ENCODE results near the gene MARK3. TPM values are rescaled to one million over a fixed set of nuclear protein-coding genes. Genes with fewer than 3 reads are reported as not detected.

The MARK3 gene
- total and polyA plus RNA-seq, 2 of the 13 experiments (the other 11 are each of a cell fraction or from before 2014, with no cell fraction given): 47.7 to 56.6 TPM

DNA sequence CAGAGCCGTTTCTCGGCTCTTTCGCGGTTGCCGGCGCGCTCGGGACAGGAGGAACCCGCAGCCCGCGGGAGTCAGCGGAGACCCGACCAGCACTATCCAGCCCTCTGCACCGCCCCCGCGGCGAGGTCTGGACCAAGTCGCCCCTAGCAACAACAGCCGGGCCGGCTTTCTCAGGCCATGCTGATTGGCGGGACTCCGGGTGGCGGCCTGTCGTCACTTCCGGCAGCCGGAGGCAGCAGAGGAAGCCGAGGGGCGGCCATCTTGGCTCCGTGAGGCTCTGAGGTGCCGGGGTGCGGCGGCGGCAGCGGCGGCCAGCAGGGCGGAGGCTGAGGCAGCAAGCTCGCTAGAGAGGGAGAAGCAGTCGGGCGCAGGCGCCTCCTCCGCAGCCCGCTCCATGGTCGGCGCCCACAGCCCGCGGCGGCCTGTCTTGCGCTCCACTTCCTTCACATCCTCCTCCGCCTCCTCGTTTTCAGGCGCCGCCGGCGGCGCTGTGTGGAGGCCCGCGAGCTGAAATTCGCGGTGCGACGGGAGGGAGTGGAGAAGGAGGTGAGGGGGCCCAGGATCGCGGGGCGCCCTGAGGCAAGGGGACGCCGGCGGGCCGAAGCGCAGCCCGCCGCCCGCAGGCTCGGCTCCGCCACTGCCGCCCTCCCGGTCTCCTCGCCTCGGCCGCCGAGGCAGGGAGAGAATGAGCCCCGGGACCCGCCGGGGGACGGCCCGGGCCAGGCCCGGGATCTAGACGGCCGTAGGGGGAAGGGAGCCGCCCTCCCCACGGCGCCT, at the start of gene MARK3 (continued):
- TF ChIP-seq ZNF33A (CRISPR knock-in tag; IDR thresholded peaks at IDR 0.05; ENCODE audit: borderline replicate concordance): no peak
- TF ChIP-seq HOXA3 (CRISPR knock-in tag; IDR thresholded peaks at IDR 0.05): peak; percentile 93
- TF ChIP-seq, protein P1, sequence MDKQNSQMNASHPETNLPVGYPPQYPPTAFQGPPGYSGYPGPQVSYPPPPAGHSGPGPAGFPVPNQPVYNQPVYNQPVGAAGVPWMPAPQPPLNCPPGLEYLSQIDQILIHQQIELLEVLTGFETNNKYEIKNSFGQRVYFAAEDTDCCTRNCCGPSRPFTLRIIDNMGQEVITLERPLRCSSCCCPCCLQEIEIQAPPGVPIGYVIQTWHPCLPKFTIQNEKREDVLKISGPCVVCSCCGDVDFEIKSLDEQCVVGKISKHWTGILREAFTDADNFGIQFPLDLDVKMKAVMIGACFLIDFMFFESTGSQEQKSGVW (CRISPR knock-in tag; IDR thresholded peaks at IDR 0.05; ENCODE audit: borderline replicate concordance): no peak
- TF ChIP-seq ZNF549 (CRISPR knock-in tag; IDR thresholded peaks at IDR 0.05): no peak
- TF ChIP-seq THAP11 (CRISPR knock-in tag; IDR thresholded peaks at IDR 0.05): peak; percentile 81
- TF ChIP-seq, protein P2, sequence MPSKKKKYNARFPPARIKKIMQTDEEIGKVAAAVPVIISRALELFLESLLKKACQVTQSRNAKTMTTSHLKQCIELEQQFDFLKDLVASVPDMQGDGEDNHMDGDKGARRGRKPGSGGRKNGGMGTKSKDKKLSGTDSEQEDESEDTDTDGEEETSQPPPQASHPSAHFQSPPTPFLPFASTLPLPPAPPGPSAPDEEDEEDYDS (CRISPR knock-in tag; IDR thresholded peaks at IDR 0.05): peak; percentile 55
- TF ChIP-seq MATR3 (CRISPR knock-in tag; IDR thresholded peaks at IDR 0.05): no peak
- no peak for TF ChIP-seq RCOR2 (CRISPR knock-in tag; IDR thresholded peaks at IDR 0.05)
- no peak for TF ChIP-seq RORA (CRISPR knock-in tag; IDR thresholded peaks at IDR 0.05)
- TF ChIP-seq ZNF607 (CRISPR knock-in tag; IDR thresholded peaks at IDR 0.05; ENCODE audit: borderline replicate concordance): peak; percentile 65; the same call in 1 of the 2 replicates
- TF ChIP-seq TARDBP (CRISPR knock-in tag; IDR thresholded peaks at IDR 0.05): no peak
- TF ChIP-seq NONO (IDR thresholded peaks at IDR 0.05): no peak
- peak; percentile 71 for TF ChIP-seq NONO (CRISPR knock-in tag; conservative IDR thresholded peaks at IDR 0.05)
- TF ChIP-seq NPAS2 (CRISPR knock-in tag; IDR thresholded peaks at IDR 0.05; ENCODE audit: borderline replicate concordance): no peak
- TF ChIP-seq, protein P3, sequence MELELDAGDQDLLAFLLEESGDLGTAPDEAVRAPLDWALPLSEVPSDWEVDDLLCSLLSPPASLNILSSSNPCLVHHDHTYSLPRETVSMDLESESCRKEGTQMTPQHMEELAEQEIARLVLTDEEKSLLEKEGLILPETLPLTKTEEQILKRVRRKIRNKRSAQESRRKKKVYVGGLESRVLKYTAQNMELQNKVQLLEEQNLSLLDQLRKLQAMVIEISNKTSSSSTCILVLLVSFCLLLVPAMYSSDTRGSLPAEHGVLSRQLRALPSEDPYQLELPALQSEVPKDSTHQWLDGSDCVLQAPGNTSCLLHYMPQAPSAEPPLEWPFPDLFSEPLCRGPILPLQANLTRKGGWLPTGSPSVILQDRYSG (CRISPR knock-in tag; IDR thresholded peaks at IDR 0.05): no peak
- no peak for TF ChIP-seq MAFK (conservative IDR thresholded peaks at IDR 0.05 in 1 of 2, IDR thresholded peaks at IDR 0.05 in 1 of 2; ENCODE audit: low read length in 2 of 2)
- no peak for TF ChIP-seq TCF7L2 (IDR thresholded peaks at IDR 0.05; ENCODE audit: low read depth, low read length)
- no peak for TF ChIP-seq ZMYM2 (CRISPR knock-in tag; IDR thresholded peaks at IDR 0.05)
- TF ChIP-seq, protein P4, sequence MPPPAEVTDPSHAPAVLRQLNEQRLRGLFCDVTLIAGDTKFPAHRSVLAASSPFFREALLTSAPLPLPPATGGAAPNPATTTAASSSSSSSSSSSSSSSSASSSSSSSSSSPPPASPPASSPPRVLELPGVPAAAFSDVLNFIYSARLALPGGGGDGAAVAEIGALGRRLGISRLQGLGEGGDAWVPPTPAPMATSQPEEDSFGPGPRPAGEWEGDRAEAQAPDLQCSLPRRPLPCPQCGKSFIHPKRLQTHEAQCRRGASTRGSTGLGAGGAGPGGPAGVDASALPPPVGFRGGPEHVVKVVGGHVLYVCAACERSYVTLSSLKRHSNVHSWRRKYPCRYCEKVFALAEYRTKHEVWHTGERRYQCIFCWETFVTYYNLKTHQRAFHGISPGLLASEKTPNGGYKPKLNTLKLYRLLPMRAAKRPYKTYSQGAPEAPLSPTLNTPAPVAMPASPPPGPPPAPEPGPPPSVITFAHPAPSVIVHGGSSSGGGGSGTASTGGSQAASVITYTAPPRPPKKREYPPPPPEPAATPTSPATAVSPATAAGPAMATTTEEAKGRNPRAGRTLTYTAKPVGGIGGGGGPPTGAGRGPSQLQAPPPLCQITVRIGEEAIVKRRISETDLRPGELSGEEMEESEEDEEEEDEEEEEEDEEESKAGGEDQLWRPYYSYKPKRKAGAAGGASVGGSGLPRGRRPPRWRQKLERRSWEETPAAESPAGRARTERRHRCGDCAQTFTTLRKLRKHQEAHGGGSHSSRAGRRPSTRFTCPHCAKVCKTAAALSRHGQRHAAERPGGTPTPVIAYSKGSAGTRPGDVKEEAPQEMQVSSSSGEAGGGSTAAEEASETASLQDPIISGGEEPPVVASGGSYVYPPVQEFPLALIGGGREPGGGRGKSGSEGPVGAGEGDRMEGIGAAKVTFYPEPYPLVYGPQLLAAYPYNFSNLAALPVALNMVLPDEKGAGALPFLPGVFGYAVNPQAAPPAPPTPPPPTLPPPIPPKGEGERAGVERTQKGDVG (CRISPR knock-in tag; IDR thresholded peaks at IDR 0.05; ENCODE audit: borderline replicate concordance): 0 out of 2 replicates have a peak, but pooled peaks have one; percentile 45
- TF ChIP-seq, protein P5, sequence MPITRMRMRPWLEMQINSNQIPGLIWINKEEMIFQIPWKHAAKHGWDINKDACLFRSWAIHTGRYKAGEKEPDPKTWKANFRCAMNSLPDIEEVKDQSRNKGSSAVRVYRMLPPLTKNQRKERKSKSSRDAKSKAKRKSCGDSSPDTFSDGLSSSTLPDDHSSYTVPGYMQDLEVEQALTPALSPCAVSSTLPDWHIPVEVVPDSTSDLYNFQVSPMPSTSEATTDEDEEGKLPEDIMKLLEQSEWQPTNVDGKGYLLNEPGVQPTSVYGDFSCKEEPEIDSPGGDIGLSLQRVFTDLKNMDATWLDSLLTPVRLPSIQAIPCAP (CRISPR knock-in tag; IDR thresholded peaks at IDR 0.05; ENCODE audit: low read depth): no peak
- TF ChIP-seq ZNF33B (CRISPR knock-in tag; IDR thresholded peaks at IDR 0.05): no peak
- TF ChIP-seq, protein P6, sequence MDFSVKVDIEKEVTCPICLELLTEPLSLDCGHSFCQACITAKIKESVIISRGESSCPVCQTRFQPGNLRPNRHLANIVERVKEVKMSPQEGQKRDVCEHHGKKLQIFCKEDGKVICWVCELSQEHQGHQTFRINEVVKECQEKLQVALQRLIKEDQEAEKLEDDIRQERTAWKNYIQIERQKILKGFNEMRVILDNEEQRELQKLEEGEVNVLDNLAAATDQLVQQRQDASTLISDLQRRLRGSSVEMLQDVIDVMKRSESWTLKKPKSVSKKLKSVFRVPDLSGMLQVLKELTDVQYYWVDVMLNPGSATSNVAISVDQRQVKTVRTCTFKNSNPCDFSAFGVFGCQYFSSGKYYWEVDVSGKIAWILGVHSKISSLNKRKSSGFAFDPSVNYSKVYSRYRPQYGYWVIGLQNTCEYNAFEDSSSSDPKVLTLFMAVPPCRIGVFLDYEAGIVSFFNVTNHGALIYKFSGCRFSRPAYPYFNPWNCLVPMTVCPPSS (IDR thresholded peaks at IDR 0.05): no peak
